Erythroblast (primary cell): ENCODE measurements around the gene CASZ1.

ENCODE experiments used
- GATA1 ChIP-seq: IDR thresholded peaks from 2 replicates; pipeline ENCODE4 v1.6.1; 2011; ENCODE audit warnings: low read depth, mild to moderate bottlenecking, control low read depth, low read length, moderate library complexity
- POLR2A ChIP-seq: IDR thresholded peaks from 2 replicates; pipeline ENCODE4 v1.6.1; 2011; ENCODE audit warnings: mild to moderate bottlenecking, low read length

- TF ChIP-seq POLR2A (no peak), GATA1 (no peak)
Observed at GRCh38 chr1:10667861-10668761, 128.3 kb downstream of the CASZ1 start.
